ENCODE data around the gene NIFK.
"Not testable (repeated sequence)": the region's sequence is repeated elsewhere in the genome, so short reads cannot be mapped to it uniquely, and the experiment has no call there.

NIFK gene

GRCh38 chr2:121690572-121690971 lies 46.1 kb downstream of the NIFK start:
- DNase-seq: not testable (repeated sequence)

GRCh38 chr2:121690095-121690494 lies 46.6 kb downstream of the NIFK start:
- DNase-seq: no peak

- no peak for DNase-seq
These were observed 47.3 kb downstream of the NIFK start for GRCh38 chr2:121689356-121689755.

- DNase-seq: no peak
These were observed 47.9 kb downstream of the NIFK start for GRCh38 chr2:121688820-121689219.

- no peak for DNase-seq
These were observed 49.8 kb downstream of the NIFK start for GRCh38 chr2:121686902-121687301.

GRCh38 chr2:121686218-121686617 lies 50.5 kb downstream of the NIFK start:
- no peak for DNase-seq

- no peak for DNase-seq
These were observed 54.0 kb downstream of the NIFK start for GRCh38 chr2:121682396-121683298.

- no peak for DNase-seq
These were observed 58.8 kb downstream of the NIFK start for GRCh38 chr2:121677855-121678254.
